Large intestine (tissue), 3 donors: ENCODE results near the gene TSPEAR. TPM values are rescaled to one million over a fixed set of nuclear protein-coding genes. Genes with fewer than 3 reads are reported as not detected.
"Not testable (repeated sequence)": the region's sequence is repeated elsewhere in the genome, so short reads cannot be mapped to it uniquely, and the experiment has no call there.

Experiments
- DNase-seq, 2 donors: peaks; one replicate each; pipeline versions ENCODE4 v3.0.0 to v3.0.0-alpha.2; 2013
- H3K27ac ChIP-seq: one replicate; pipeline ENCODE4 v1.5.1; 2013; ENCODE audit warnings: low read length
- H3K27me3 ChIP-seq: 2 replicates; pipeline ENCODE4 v1.6.1; 2013; ENCODE audit warnings: low read length; ENCODE audit not compliant: control insufficient read depth, insufficient read depth
- H3K36me3 ChIP-seq: 2 replicates; pipeline ENCODE4 v1.6.1; 2013; ENCODE audit warnings: low read length; ENCODE audit not compliant: control insufficient read depth, insufficient read depth
- H3K4me1 ChIP-seq: one replicate; pipeline ENCODE4 v1.6.1; 2013; ENCODE audit warnings: low read length; ENCODE audit not compliant: control insufficient read depth, insufficient read depth
- H3K4me3 ChIP-seq: one replicate; pipeline ENCODE4 v1.5.1; 2013; ENCODE audit warnings: low read length
- H3K9me3 ChIP-seq: one replicate; pipeline ENCODE4 v1.6.1; 2013; ENCODE audit warnings: mild to moderate bottlenecking, low read depth, low read length, moderate library complexity; ENCODE audit not compliant: control insufficient read depth
- WGBS: methylation state at CpG from one replicate; pipeline ENCODE4 v1.1.5; 2013; ENCODE audit warnings: low lambda C conversion rate; ENCODE audit not compliant: insufficient coverage; 5-methylcytosine and 5-hydroxymethylcytosine counted together
- polyA plus RNA-seq: library from polyadenylated mRNA; unstranded; fragments of 120-200 nt; gene quantifications from one replicate; pipeline ENCODE4 v1.2.1, GENCODE V29; 2013

TSPEAR gene
- polyA plus RNA-seq, 1 donor = 0.55 TPM

DNA sequence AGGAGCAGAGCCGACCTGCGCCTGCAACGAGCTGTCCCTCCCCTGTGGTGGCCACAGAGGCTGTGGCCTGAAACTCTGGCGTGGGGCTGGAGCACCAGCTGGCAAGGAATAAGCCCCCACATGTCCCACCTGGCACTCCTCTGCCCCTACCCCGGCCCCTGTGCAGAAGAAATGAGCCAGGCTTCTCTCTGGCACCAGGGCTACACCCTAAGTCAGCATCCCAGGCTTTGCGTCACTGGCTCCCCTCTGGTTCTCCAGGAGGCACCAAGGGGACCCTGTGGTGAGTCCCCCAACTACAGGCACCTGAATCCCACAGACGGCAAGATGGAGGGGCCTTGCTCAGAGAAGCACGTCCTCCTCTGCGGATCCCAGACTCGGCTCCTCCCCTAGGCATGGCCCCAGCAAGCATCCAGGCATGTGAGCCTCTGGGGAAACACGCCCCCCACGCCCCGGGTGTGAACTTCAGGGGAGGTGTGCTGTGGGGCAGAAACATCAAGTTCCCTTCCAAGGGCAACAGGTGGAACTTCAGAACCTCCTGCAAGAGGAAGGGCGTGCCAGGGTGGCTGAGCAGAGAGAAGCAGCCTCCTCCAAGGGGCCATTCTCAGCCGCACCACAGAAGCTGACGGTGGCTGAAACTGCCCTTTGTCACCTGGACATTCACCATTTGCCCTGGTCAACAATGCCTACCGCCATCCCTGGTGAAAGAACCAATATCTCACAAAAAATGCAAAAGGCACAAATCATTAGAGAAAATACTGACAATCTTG, 108.1 kb downstream of the TSPEAR start:
- H3K27me3 ChIP-seq = no peaks in the 10 kb centered on the region
- no CpG with 5 or more reads among the region's 17 CpGs for WGBS
- no peak overlapping the region for H3K27ac ChIP-seq
- H3K4me3 ChIP-seq = no peak overlapping the region
- no peak for DNase-seq
- no peaks in the 10 kb centered on the region for H3K36me3 ChIP-seq
- no peaks in the 10 kb centered on the region for H3K4me1 ChIP-seq
- peaks cover 3% of the 10 kb centered on the region for H3K9me3 ChIP-seq

GRCh38 chr21:44602463-44602850, 108.9 kb downstream of the TSPEAR start:
- Histone ChIP-seq H3K9me3 (peaks cover 3% of the 10 kb centered on the region), H3K27me3 (no peaks in the 10 kb centered on the region), H3K4me3 (no peak overlapping the region), H3K4me1 (no peaks in the 10 kb centered on the region), H3K27ac (no peak overlapping the region), H3K36me3 (no peaks in the 10 kb centered on the region)
- no peak for DNase-seq
- WGBS = no CpG with 5 or more reads among the region's 21 CpGs

- WGBS = no CpG with 5 or more reads among the region's 23 CpGs
- no peak for DNase-seq
- Histone ChIP-seq H3K4me1 (no peaks in the 10 kb centered on the region), H3K36me3 (no peaks in the 10 kb centered on the region), H3K27ac (no peak overlapping the region), H3K9me3 (peaks cover 3% of the 10 kb centered on the region), H3K4me3 (no peak overlapping the region), H3K27me3 (no peaks in the 10 kb centered on the region)
Observed at GRCh38 chr21:44601596-44602462, 109.5 kb downstream of the TSPEAR start.

DNA sequence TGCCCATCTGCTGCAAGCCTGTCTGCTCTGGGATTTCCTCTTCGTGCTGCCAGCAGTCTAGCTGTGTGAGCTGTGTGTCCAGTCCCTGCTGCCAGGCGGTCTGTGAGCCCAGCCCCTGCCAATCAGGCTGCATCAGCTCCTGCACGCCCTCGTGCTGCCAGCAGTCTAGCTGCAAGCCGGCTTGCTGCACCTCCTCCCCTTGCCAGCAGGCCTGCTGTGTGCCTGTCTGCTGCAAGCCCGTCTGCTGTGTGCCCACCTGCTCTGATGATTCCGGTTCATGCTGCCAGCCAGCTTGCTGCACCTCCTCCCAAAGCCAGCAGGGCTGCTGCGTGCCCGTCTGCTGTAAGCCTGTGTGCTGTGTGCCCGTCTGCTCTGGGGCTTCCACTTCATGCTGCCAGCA, 110.3 kb downstream of the TSPEAR start:
- not testable (repeated sequence) for DNase-seq, H3K36me3 ChIP-seq, H3K4me1 ChIP-seq, H3K4me3 ChIP-seq, H3K27me3 ChIP-seq, H3K27ac ChIP-seq, H3K9me3 ChIP-seq
- no CpG with 5 or more reads among the region's 10 CpGs for WGBS

GRCh38 chr21:44600118-44600978, 111.0 kb downstream of the TSPEAR start, which contains the start of gene KRTAP10-7:
KRTAP10-7 (plus strand) TSS chr21:44600597; CDS start chr21:44600622, 25 bp downstream.
- H3K27ac ChIP-seq, H3K4me1 ChIP-seq, H3K36me3 ChIP-seq, DNase-seq, H3K4me3 ChIP-seq, H3K9me3 ChIP-seq, H3K27me3 ChIP-seq: not testable (repeated sequence)
- no CpG with 5 or more reads among the region's 23 CpGs for WGBS

GRCh38 chr21:44599264-44600029, 111.9 kb downstream of the TSPEAR start:
- Histone ChIP-seq H3K27me3 (peaks cover 3% of the 10 kb centered on the region), H3K9me3 (peaks cover 3% of the 10 kb centered on the region), H3K4me1 (no peaks in the 10 kb centered on the region), H3K4me3 (no peak overlapping the region), H3K36me3 (no peaks in the 10 kb centered on the region), H3K27ac (no peak overlapping the region)
- WGBS = 100% methylated on average over 1 of the region's 8 CpGs
- no peak for DNase-seq

GRCh38 chr21:44598061-44598460, 113.3 kb downstream of the TSPEAR start:
- H3K4me1 ChIP-seq = no peaks in the 10 kb centered on the region
- peaks cover 3% of the 10 kb centered on the region for H3K27me3 ChIP-seq
- peaks cover 3% of the 10 kb centered on the region for H3K9me3 ChIP-seq
- no peak for DNase-seq
- H3K36me3 ChIP-seq = no peaks in the 10 kb centered on the region
- no peak overlapping the region for H3K4me3 ChIP-seq
- WGBS = no CpG with 5 or more reads among the region's 11 CpGs
- no peak overlapping the region for H3K27ac ChIP-seq

- Histone ChIP-seq H3K27me3 (peaks cover 3% of the 10 kb centered on the region), H3K9me3 (peaks cover 3% of the 10 kb centered on the region), H3K27ac (no peak overlapping the region), H3K36me3 (no peaks in the 10 kb centered on the region), H3K4me1 (no peaks in the 10 kb centered on the region), H3K4me3 (no peak overlapping the region)
- DNase-seq = no peak
- 80% methylated on average over 2 of the region's 9 CpGs for WGBS
Observed at GRCh38 chr21:44596068-44596725, 115.2 kb downstream of the TSPEAR start.

DNA sequence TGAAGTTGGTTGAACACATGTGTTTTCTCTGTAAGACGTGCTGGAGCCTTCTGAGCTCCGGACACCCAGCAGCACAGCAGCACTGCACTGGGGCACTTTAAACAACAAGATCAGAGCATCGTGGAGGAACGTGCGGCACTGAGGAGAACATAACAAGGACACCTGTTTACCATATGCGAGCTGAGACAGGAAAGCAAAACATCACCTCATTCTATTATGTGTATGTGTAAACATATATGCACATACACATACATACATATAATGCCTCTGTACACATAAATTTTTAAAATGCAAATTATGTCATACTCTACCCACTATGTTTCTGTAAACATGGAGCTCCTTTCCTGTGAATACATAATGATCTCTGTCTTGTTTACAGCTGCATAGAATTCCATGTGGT, 115.8 kb downstream of the TSPEAR start:
- WGBS = no CpG with 5 or more reads among the region's 6 CpGs
- Histone ChIP-seq H3K27ac (no peak overlapping the region), H3K36me3 (no peaks in the 10 kb centered on the region), H3K4me3 (no peak overlapping the region), H3K4me1 (no peaks in the 10 kb centered on the region), H3K9me3 (peaks cover 3% of the 10 kb centered on the region), H3K27me3 (peaks cover 3% of the 10 kb centered on the region)
- no peak for DNase-seq
